Mesenchymal stem cell (in vitro differentiated cells and primary cell): ENCODE data around the gene TADA1.

ENCODE experiments used
- DNase-seq: peaks from one replicate; pipeline ENCODE4 v3.0.0-alpha.2; 2013
- H2AFZ ChIP-seq: one replicate; pipeline ENCODE4 v1.6.1; 2013; ENCODE audit warnings: low read depth, mild to moderate bottlenecking, control low read depth, inconsistent platforms, low read length, moderate library complexity
- H2AK5ac ChIP-seq: 2 replicates; pipeline ENCODE4 v1.6.1; 2013; ENCODE audit warnings: low read length, moderate library complexity, mild to moderate bottlenecking, inconsistent platforms; ENCODE audit not compliant: severe bottlenecking
- H2BK120ac ChIP-seq: one replicate; pipeline ENCODE4 v1.6.1; 2013; ENCODE audit warnings: low read depth, mild to moderate bottlenecking, inconsistent platforms, low read length, moderate library complexity
- H2BK12ac ChIP-seq, 2 experiments: one replicate each; pipeline ENCODE4 v1.6.1; 2013; ENCODE audit warnings: inconsistent platforms in 2 of 2, low read length in 2 of 2, mild to moderate bottlenecking in 2 of 2, moderate library complexity in 2 of 2, control low read depth in 1 of 2
- H2BK15ac ChIP-seq: one replicate; pipeline ENCODE4 v1.6.1; 2013; ENCODE audit warnings: mild to moderate bottlenecking, low read depth, inconsistent platforms; ENCODE audit not compliant: poor library complexity, severe bottlenecking
- H2BK5ac ChIP-seq: 2 replicates; pipeline ENCODE4 v1.6.1; 2013; ENCODE audit warnings: low read depth, mild to moderate bottlenecking, low read length, control low read depth, inconsistent platforms; ENCODE audit not compliant: poor library complexity, severe bottlenecking
- H3K14ac ChIP-seq, 2 experiments: one replicate each; pipeline ENCODE4 v1.6.1; 2013; ENCODE audit warnings: inconsistent platforms in 2 of 2, low read length in 2 of 2, control low read depth in 1 of 2, mild to moderate bottlenecking in 1 of 2, moderate library complexity in 1 of 2
- H3K18ac ChIP-seq, 2 experiments: one replicate each; pipeline ENCODE4 v1.6.1; 2013; ENCODE audit warnings: inconsistent platforms in 2 of 2, low read length in 2 of 2, control low read depth in 1 of 2, low read depth in 1 of 2, mild to moderate bottlenecking in 1 of 2
- H3K23ac ChIP-seq, 2 experiments: one replicate each; pipeline ENCODE4 v1.6.1; 2013; ENCODE audit warnings: inconsistent platforms in 2 of 2, low read length in 2 of 2, mild to moderate bottlenecking in 2 of 2, moderate library complexity in 2 of 2, control low read depth in 1 of 2
- H3K27ac ChIP-seq: 2 replicates; pipeline ENCODE4 v1.5.1; 2013; ENCODE audit warnings: mild to moderate bottlenecking, moderate library complexity, low read length, control low read depth, inconsistent platforms; ENCODE audit not compliant: poor library complexity, severe bottlenecking
- H3K27me3 ChIP-seq, 2 experiments: 2 replicates each; pipeline versions ENCODE4 v1.6.1 to v1.7.0; 2013; ENCODE audit warnings: low read length in 2 of 2, mild to moderate bottlenecking in 2 of 2, moderate library complexity in 2 of 2, control low read depth in 1 of 2, inconsistent platforms in 1 of 2; ENCODE audit not compliant: control insufficient read depth in 1 of 2, insufficient read depth in 1 of 2
- H3K36me3 ChIP-seq, 2 experiments: 2 replicates each; pipeline versions ENCODE4 v1.6.1 to v1.7.0; 2013; ENCODE audit warnings: low read length in 2 of 2, control low read depth in 1 of 2, inconsistent platforms in 1 of 2, low read depth in 1 of 2, mild to moderate bottlenecking in 1 of 2; ENCODE audit not compliant: insufficient read depth in 2 of 2, control insufficient read depth in 1 of 2
- H3K4ac ChIP-seq, 2 experiments: one replicate each; pipeline ENCODE4 v1.6.1; 2013; ENCODE audit warnings: inconsistent platforms in 2 of 2, low read length in 2 of 2, mild to moderate bottlenecking in 2 of 2, moderate library complexity in 2 of 2, control low read depth in 1 of 2, low read depth in 1 of 2
- H3K4me1 ChIP-seq: 2 replicates; pipeline ENCODE4 v1.6.1; 2013; ENCODE audit warnings: low read depth, low read length, control low read depth; ENCODE audit not compliant: control insufficient read depth, insufficient read depth
- H3K4me2 ChIP-seq: 2 replicates; pipeline ENCODE4 v1.6.1; 2013; ENCODE audit warnings: low read length, mild to moderate bottlenecking, inconsistent platforms; ENCODE audit not compliant: poor library complexity, severe bottlenecking
- H3K4me3 ChIP-seq, 2 experiments: 2 replicates each; pipeline versions ENCODE4 v1.5.1 to v1.7.0; 2013; ENCODE audit warnings: low read length in 2 of 2, mild to moderate bottlenecking in 2 of 2, control low read depth in 1 of 2, low read depth in 1 of 2; ENCODE audit not compliant: insufficient read depth in 1 of 2
- H3K79me1 ChIP-seq: replicated peaks from 2 replicates; pipeline ENCODE4 v1.6.1; 2013; ENCODE audit warnings: mild to moderate bottlenecking, control low read depth, low read length, inconsistent platforms; ENCODE audit not compliant: poor library complexity, severe bottlenecking
- H3K9ac ChIP-seq: 2 replicates; pipeline ENCODE4 v1.7.0; 2013; ENCODE audit warnings: mild to moderate bottlenecking, low read length, moderate library complexity
- H3K9me3 ChIP-seq: 2 replicates; pipeline ENCODE4 v1.7.0; 2013; ENCODE audit warnings: mild to moderate bottlenecking, low read length; ENCODE audit not compliant: control insufficient read depth
- H4K8ac ChIP-seq: one replicate; pipeline ENCODE4 v1.6.1; 2013; ENCODE audit warnings: inconsistent platforms, mild to moderate bottlenecking, low read length, moderate library complexity
- H4K91ac ChIP-seq: one replicate; pipeline ENCODE4 v1.6.1; 2013; ENCODE audit warnings: mild to moderate bottlenecking, low read length, inconsistent platforms
- WGBS: methylation state at CpG from one replicate; pipeline ENCODE4 v1.1.7; 2013; ENCODE audit warnings: mixed read lengths; 5-methylcytosine and 5-hydroxymethylcytosine counted together

Gene TADA1

GRCh38 chr1:166876540-166876838, 425 bp upstream of the TADA1 start:
- H3K36me3 ChIP-seq = no peaks in the 10 kb centered on the region
- peak overlapping the region; percentile 70 for H3K4me2 ChIP-seq
- no peak overlapping the region for H2AK5ac ChIP-seq
- H2BK12ac ChIP-seq = no peak overlapping the region
- H4K91ac ChIP-seq = no peak overlapping the region
- peaks cover 12% of the 10 kb centered on the region for H3K79me1 ChIP-seq
- H3K4me1 ChIP-seq = peaks cover 5% of the 10 kb centered on the region
- no peak overlapping the region for H3K23ac ChIP-seq
- H3K9me3 ChIP-seq = no peaks in the 10 kb centered on the region
- H3K4me3 ChIP-seq = peak overlapping the region in 1 of 2 experiments; percentile 90
- H3K18ac ChIP-seq = no peak overlapping the region
- H3K14ac ChIP-seq = no peak overlapping the region
- WGBS = 19% methylated on average over 6 of the region's 7 CpGs
- no peak overlapping the region for H2BK15ac ChIP-seq
- H3K27me3 ChIP-seq = peaks cover 0 to 2% of the 10 kb centered on the region in 2 experiments
- H2AFZ ChIP-seq = no peak overlapping the region
- no peak overlapping the region for H4K8ac ChIP-seq
- no peak overlapping the region for H3K27ac ChIP-seq
- H3K4ac ChIP-seq = no peak overlapping the region
- DNase-seq = no peak
- peak overlapping the region; percentile 87 for H3K9ac ChIP-seq
- no peak overlapping the region for H2BK5ac ChIP-seq
- no peak overlapping the region for H2BK120ac ChIP-seq

GRCh38 chr1:166875302-166875733, 746 bp downstream of the TADA1 start:
- Histone ChIP-seq H3K4me1 (peaks cover 5% of the 10 kb centered on the region), H2AFZ (peak overlapping the region; percentile 94), H3K27me3 (no peaks in the 10 kb centered on the region), H2BK5ac (no peak overlapping the region), H4K91ac (peak overlapping the region; percentile 62), H3K23ac (peak overlapping the region in 1 of 2 experiments; percentile 48), H3K79me1 (peaks cover 14% of the 10 kb centered on the region), H3K36me3 (no peaks in the 10 kb centered on the region), H4K8ac (peak overlapping the region; percentile 92), H3K27ac (no peak overlapping the region), H3K4me3 (peak overlapping the region; percentile 90 to 92), H3K18ac (peak overlapping the region; percentile 69 to 91), H3K9me3 (no peaks in the 10 kb centered on the region), H2AK5ac (no peak overlapping the region), H3K9ac (peak overlapping the region; percentile 87), H2BK15ac (no peak overlapping the region), H3K4ac (peak overlapping the region in 1 of 2 experiments; percentile 59), H3K4me2 (peak overlapping the region; percentile 93), H2BK120ac (peak overlapping the region; percentile 81), H3K14ac (peak overlapping the region in 1 of 2 experiments; percentile 79), H2BK12ac (no peak overlapping the region)
- 21% methylated on average over 7 of the region's 8 CpGs for WGBS
- DNase-seq = no peak

GRCh38 chr1:166874464-166874863, 1.6 kb downstream of the TADA1 start:
- Histone ChIP-seq H3K23ac (peak overlapping the region in 1 of 2 experiments; percentile 85), H3K4me1 (peaks cover 5% of the 10 kb centered on the region), H3K18ac (no peak overlapping the region), H2BK5ac (no peak overlapping the region), H2AK5ac (no peak overlapping the region), H3K9ac (peak overlapping the region; percentile 87), H2AFZ (no peak overlapping the region), H4K8ac (no peak overlapping the region), H3K27me3 (no peaks in the 10 kb centered on the region), H3K4me3 (no peak overlapping the region), H2BK12ac (no peak overlapping the region), H2BK120ac (no peak overlapping the region), H2BK15ac (no peak overlapping the region), H4K91ac (no peak overlapping the region), H3K36me3 (no peaks in the 10 kb centered on the region), H3K79me1 (peaks cover 19% of the 10 kb centered on the region), H3K27ac (no peak overlapping the region), H3K4me2 (peak overlapping the region; percentile 14), H3K14ac (no peak overlapping the region), H3K4ac (no peak overlapping the region), H3K9me3 (no peaks in the 10 kb centered on the region)
- WGBS = 94% methylated on average over 6 of the region's 8 CpGs
- DNase-seq = no peak

GRCh38 chr1:166870584-166870983, 5.5 kb downstream of the TADA1 start:
- Histone ChIP-seq H3K27ac (no peak overlapping the region), H2BK120ac (no peak overlapping the region), H4K8ac (no peak overlapping the region), H2AFZ (no peak overlapping the region), H3K18ac (no peak overlapping the region), H3K4ac (no peak overlapping the region), H2BK12ac (no peak overlapping the region), H2BK5ac (no peak overlapping the region), H2BK15ac (no peak overlapping the region), H4K91ac (no peak overlapping the region), H3K36me3 (peaks cover 12 to 18% of the 10 kb centered on the region in 2 experiments), H3K23ac (no peak overlapping the region), H3K27me3 (no peaks in the 10 kb centered on the region), H3K14ac (no peak overlapping the region), H3K9me3 (no peaks in the 10 kb centered on the region), H3K4me2 (no peak overlapping the region), H3K4me1 (peaks cover 9% of the 10 kb centered on the region), H2AK5ac (no peak overlapping the region), H3K79me1 (peaks cover 28% of the 10 kb centered on the region), H3K9ac (no peak overlapping the region), H3K4me3 (no peak overlapping the region)
- no peak for DNase-seq
- WGBS = 88% methylated on average over 3 of the region's 4 CpGs
